Measurements from ENCODE around the gene BEND7. TPM values are rescaled to one million over a fixed set of nuclear protein-coding genes. Genes with fewer than 3 reads are reported as not detected.

Gene BEND7
- total RNA-seq, 3 donors from 2014 or later, result 9.9 to 19.3 (median 17.7) TPM

DNA sequence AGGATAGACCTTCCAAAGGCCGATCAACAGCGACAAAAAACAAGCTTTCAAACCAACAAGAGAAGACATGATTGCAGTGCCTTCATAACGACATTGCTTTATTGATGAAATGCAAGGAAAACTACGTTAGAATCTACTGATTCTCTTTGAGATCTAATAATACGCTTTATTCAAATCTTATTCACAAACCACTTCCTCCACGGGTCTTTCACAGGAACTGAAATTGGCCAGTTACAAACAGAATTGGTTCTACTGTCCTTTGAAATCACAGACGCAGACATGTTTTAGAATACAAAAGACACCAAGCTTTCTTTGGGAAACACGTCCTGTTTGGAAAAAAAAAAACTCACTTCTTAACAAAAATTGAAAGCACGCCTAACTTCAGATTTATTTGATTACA, 106.0 kb downstream of the BEND7 start:
- intact Hi-C loops (cut with DNase I; ENCODE audit: low total_unique reads), result no loop called here
- Histone ChIP-seq H3K36me3 (no peaks in the 10 kb centered on the region), H3K27ac (no peak overlapping the region), H3K27me3 (no peaks in the 10 kb centered on the region), H3K4me3 (no peak overlapping the region), H3K9me3 (no peaks in the 10 kb centered on the region), H3K4me1 (no peaks in the 10 kb centered on the region)
- TF ChIP-seq POLR2AphosphoS5 (IDR thresholded peaks at IDR 0.05) (no peak), CTCF (IDR thresholded peaks at IDR 0.05) (no peak), POLR2A (IDR thresholded peaks at IDR 0.05) (no peak)
- no peak for DNase-seq (ENCODE audit: low spot score in 2 of 2)

DNA sequence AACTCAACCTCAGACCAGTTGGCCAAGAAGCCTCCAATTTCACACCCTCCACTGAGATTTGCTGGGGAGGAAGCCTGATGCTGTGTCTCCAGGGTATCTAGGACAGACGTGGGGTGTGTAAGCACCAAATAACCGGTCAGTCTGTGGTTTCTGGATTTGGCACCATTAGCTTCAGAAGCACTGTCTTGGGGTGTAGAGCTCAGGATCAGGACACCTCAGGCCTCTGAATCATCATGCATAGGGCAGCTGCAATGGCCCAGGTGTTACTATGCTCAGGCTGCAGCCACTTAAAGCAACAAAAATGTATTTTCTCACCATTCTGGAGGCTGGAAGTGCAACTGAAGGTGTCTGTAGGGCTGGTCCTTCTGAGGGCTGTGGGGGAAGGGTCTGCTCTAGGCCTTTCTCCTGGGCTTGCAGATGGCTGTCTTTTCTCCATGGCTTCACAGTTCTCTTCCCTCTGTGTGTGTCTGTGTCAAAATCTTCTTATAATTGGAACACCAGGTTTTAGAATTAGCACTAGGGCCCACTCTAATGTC, 107.4 kb downstream of the BEND7 start:
- no peak overlapping the region for H3K27ac ChIP-seq
- TF ChIP-seq POLR2AphosphoS5 (IDR thresholded peaks at IDR 0.05) (no peak), POLR2A (IDR thresholded peaks at IDR 0.05) (no peak), CTCF (IDR thresholded peaks at IDR 0.05) (no peak)
- no peak overlapping the region for H3K4me3 ChIP-seq
- H3K27me3 ChIP-seq, result no peaks in the 10 kb centered on the region
- intact Hi-C loops (cut with DNase I; ENCODE audit: low total_unique reads), result no loop called here
- H3K4me1 ChIP-seq, result no peaks in the 10 kb centered on the region
- DNase-seq (ENCODE audit: low spot score in 2 of 2), result no peak
- H3K9me3 ChIP-seq, result no peaks in the 10 kb centered on the region
- H3K36me3 ChIP-seq, result no peaks in the 10 kb centered on the region

DNA sequence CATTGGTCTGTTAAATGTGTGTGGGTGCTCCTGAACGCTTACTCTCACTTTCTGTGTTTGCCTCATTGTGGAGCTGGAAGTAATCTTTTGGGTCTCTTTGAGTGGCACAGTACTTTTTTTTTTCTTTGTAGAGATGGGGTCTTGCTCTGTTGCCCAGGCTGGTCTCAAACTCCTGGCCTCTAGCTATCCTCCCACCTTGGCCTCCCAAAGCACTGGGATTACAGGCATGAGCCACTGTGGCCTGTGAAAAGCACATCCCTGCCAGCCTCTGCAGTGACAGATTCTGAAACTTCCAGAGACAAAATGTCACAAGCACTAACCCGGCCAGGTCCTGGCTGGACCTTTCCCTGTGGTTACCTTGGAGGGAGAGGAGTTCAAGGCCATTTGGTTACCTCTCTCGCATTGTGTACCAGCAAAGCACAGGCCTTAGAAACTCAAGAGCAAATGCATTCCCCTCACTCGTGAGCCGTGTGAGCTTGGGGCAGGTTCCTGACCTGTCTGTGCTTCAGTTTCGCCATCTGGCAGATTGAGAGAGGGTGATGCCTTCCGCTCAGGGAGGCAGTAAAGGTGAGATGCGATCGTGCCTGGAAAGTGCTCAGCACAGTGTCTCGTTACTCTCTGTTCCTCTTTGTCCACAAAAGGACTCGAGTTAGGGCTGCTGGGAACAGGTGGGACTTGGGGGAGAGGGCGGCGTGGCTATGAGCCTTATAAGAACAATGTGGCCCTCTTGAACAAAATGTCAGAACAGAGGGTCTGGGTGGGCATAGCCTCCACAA, 108.1 kb downstream of the BEND7 start:
- H3K4me3 ChIP-seq, result no peak overlapping the region
- no peak for DNase-seq (ENCODE audit: low spot score in 2 of 2)
- no peaks in the 10 kb centered on the region for H3K9me3 ChIP-seq
- no peaks in the 10 kb centered on the region for H3K27me3 ChIP-seq
- no peak for TF ChIP-seq POLR2AphosphoS5 (IDR thresholded peaks at IDR 0.05)
- TF ChIP-seq POLR2A (IDR thresholded peaks at IDR 0.05), result no peak
- no peak for TF ChIP-seq CTCF (IDR thresholded peaks at IDR 0.05)
- no peaks in the 10 kb centered on the region for H3K4me1 ChIP-seq
- no peaks in the 10 kb centered on the region for H3K36me3 ChIP-seq
- intact Hi-C loops (cut with DNase I; ENCODE audit: low total_unique reads), result no loop called here
- H3K27ac ChIP-seq, result no peak overlapping the region

DNA sequence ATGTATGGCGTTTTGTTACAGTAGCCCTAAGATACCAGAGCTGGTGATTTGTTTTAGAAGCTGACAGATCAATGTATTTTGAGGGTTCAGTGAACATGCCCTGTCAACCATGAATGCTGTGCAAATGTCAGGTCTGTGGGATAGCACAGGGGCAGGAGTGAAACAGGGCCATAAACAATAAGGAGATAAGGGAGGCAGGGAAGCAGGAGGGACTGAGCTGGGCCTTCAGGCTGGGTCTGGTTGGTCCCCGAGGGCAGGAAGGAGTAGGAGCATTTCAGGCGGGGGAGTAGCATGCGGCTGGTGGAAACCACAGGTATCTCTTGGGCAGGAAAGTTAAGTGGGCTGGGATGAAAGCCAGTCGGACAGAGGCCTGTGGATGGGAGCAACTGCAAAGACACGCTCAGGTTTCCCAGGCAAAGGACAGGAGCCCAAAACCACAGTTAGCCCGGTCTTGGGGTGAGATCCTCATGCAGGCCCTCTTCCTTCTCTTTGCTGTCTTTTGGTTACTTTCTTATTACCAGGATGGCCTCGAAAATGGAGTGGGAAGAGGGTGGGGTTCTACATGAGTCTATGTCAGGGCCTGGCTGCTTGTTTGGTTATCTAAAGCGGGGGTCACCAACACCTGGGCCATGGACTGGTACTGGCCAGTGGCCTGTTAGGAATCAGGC, 111.2 kb downstream of the BEND7 start:
- intact Hi-C loops (cut with DNase I; ENCODE audit: low total_unique reads), result no loop called here
- Histone ChIP-seq H3K36me3 (no peaks in the 10 kb centered on the region), H3K4me1 (no peaks in the 10 kb centered on the region), H3K9me3 (peaks cover 0 to 24% of the 10 kb centered on the region in 2 donors), H3K4me3 (no peak overlapping the region), H3K27ac (no peak overlapping the region), H3K27me3 (no peaks in the 10 kb centered on the region)
- TF ChIP-seq CTCF (IDR thresholded peaks at IDR 0.05) (no peak), POLR2AphosphoS5 (IDR thresholded peaks at IDR 0.05) (no peak), POLR2A (IDR thresholded peaks at IDR 0.05) (no peak)
- no peak for DNase-seq (ENCODE audit: low spot score in 2 of 2)

- Histone ChIP-seq H3K4me3 (no peak overlapping the region), H3K4me1 (no peaks in the 10 kb centered on the region), H3K9me3 (peaks cover 0 to 24% of the 10 kb centered on the region in 2 donors), H3K36me3 (no peaks in the 10 kb centered on the region), H3K27ac (no peak overlapping the region), H3K27me3 (no peaks in the 10 kb centered on the region)
- intact Hi-C loops (cut with DNase I; ENCODE audit: low total_unique reads), result no loop called here
- no peak for DNase-seq (ENCODE audit: low spot score in 2 of 2)
- TF ChIP-seq POLR2AphosphoS5 (IDR thresholded peaks at IDR 0.05) (no peak), POLR2A (IDR thresholded peaks at IDR 0.05) (no peak), CTCF (IDR thresholded peaks at IDR 0.05) (no peak)
Measured at GRCh38 chr10:13416760-13417159, 112.1 kb downstream of the BEND7 start.
